Lung (tissue), 12 donors: Measurements from ENCODE around the gene GPX2. TPM values are rescaled to one million over a fixed set of nuclear protein-coding genes. Genes with fewer than 3 reads are reported as not detected.

Source experiments
- ATAC-seq: fragments of 200-7000 bp; cut with Tn5 transposase; one replicate; pipeline ENCODE4 v1.9.1; 2020; ENCODE audit warnings: moderate number of reproducible peaks; ENCODE audit not compliant: insufficient read depth, low FRiP score
- DNase-seq, 3 donors: peaks; one replicate each; pipeline ENCODE4 v3.0.0-alpha.2; 2013 to 2017
- H3K27ac ChIP-seq, 2 donors: one replicate each; pipeline ENCODE4 v1.5.1; 2013; ENCODE audit warnings: mild to moderate bottlenecking in 2 of 2, moderate library complexity in 2 of 2, control low read depth in 1 of 2, inconsistent platforms in 1 of 2, low read depth in 1 of 2, low read length in 1 of 2
- H3K27me3 ChIP-seq, 3 donors: one replicate each; pipeline ENCODE4 v1.5.1; 2013; ENCODE audit warnings: low read length in 2 of 3; ENCODE audit not compliant: control insufficient read depth in 3 of 3, insufficient read depth in 3 of 3
- H3K36me3 ChIP-seq, 4 donors: one replicate each; pipeline ENCODE4 v1.5.1; 2013; ENCODE audit warnings: low read length in 4 of 4, mild to moderate bottlenecking in 1 of 4, moderate library complexity in 1 of 4; ENCODE audit not compliant: control insufficient read depth in 4 of 4, insufficient read depth in 4 of 4
- H3K4me1 ChIP-seq, 5 donors: one replicate each; pipeline ENCODE4 v1.5.1; 2013; ENCODE audit warnings: low read length in 5 of 5, mild to moderate bottlenecking in 2 of 5, moderate library complexity in 1 of 5; ENCODE audit not compliant: control insufficient read depth in 5 of 5, insufficient read depth in 5 of 5
- H3K4me3 ChIP-seq: one replicate; pipeline ENCODE4 v1.5.1; 2013; ENCODE audit warnings: mild to moderate bottlenecking, control low read depth, moderate library complexity
- H3K9ac ChIP-seq, 2 donors: one replicate each; pipeline ENCODE4 v1.5.1; 2013; ENCODE audit warnings: low read length in 2 of 2, control low read depth in 1 of 2; ENCODE audit not compliant: insufficient read depth in 1 of 2
- H3K9me3 ChIP-seq, 4 donors: one replicate each; pipeline ENCODE4 v1.5.1; 2013; ENCODE audit warnings: low read length in 3 of 4, mild to moderate bottlenecking in 1 of 4, moderate library complexity in 1 of 4; ENCODE audit not compliant: control insufficient read depth in 4 of 4, insufficient read depth in 3 of 4
- CTCF ChIP-seq: IDR thresholded peaks from 2 replicates; pipeline ENCODE4 v1.5.1; 2012; ENCODE audit warnings: mild to moderate bottlenecking; ENCODE audit errors: control extremely low read depth, extremely low read depth
- WGBS, 2 donors: extraction: QIAGEN DNeasy Blood & Tissue Kit; methylation state at CpG; one replicate each; pipeline ENCODE4 v1.1.7; 2013; 5-methylcytosine and 5-hydroxymethylcytosine counted together
- polyA plus RNA-seq, 2 donors: library from polyadenylated mRNA; stranded (reverse); fragments of 200-250 nt; gene quantifications; one replicate each; pipeline ENCODE4 v1.2.1, GENCODE V29; 2013
- total RNA-seq, 2 donors: library from RNA; depleted of rRNA in 1 of 2; stranded (reverse); fragments of >200 nt in 1 of 2; gene quantifications; one replicate each; pipeline ENCODE4 v1.2.1, GENCODE V29; 2014 to 2021
- donor health status: control.
- donor health status: control.
- donor health status: Bipolar disorder and iron deficiency.
- donor health status: healthy.
- donor health status: DM: yes; HTN: yes; CAD: no.

The GPX2 gene
- total and polyA plus RNA-seq, 4 donors = 2.9 to 11.3 (median 3.4) TPM; not detected in 1

- H3K36me3 ChIP-seq = peaks cover 3 to 22% (median 16%) of the 10 kb centered on the region in 4 donors
- no peak for ATAC-seq
These were observed 10.3 kb downstream of the GPX2 start for GRCh38 chr14:64932231-64932630.

GRCh38 chr14:64931123-64931522 lies 11.4 kb downstream of the GPX2 start:
- Histone ChIP-seq H3K27ac (no peak overlapping the region), H3K4me3 (no peak overlapping the region), H3K4me1 (peaks cover 0 to 18% (median 0%) of the 10 kb centered on the region in 5 donors), H3K9ac (no peak overlapping the region), H3K36me3 (peaks cover 6 to 28% (median 21%) of the 10 kb centered on the region in 4 donors), H3K9me3 (no peaks in the 10 kb centered on the region), H3K27me3 (no peaks in the 10 kb centered on the region)
- DNase-seq (no peak), ATAC-seq (no peak)
- 93 to 96% methylated on average over 2 of the region's 2 CpGs for WGBS, 2 donors
- TF ChIP-seq CTCF = no peak

More at GRCh38 chr14:64932231-64932630, 10.3 kb downstream of the GPX2 start:
- no peak overlapping the region for H3K4me3 ChIP-seq
- H3K9me3 ChIP-seq = no peaks in the 10 kb centered on the region
- DNase-seq = no peak
- no peak overlapping the region for H3K9ac ChIP-seq
- H3K4me1 ChIP-seq = peaks cover 0 to 22% (median 0%) of the 10 kb centered on the region in 5 donors
- TF ChIP-seq CTCF = no peak
- H3K27ac ChIP-seq = no peak overlapping the region
- H3K27me3 ChIP-seq = no peaks in the 10 kb centered on the region

- no peaks in the 10 kb centered on the region for H3K27me3 ChIP-seq
- H3K9ac ChIP-seq = no peak overlapping the region
- ATAC-seq (no peak), DNase-seq (no peak)
- H3K4me1 ChIP-seq = peaks cover 0 to 18% (median 0%) of the 10 kb centered on the region in 5 donors
- H3K9me3 ChIP-seq = no peaks in the 10 kb centered on the region
- WGBS, 2 donors = 81 to 84% methylated on average over 3 of the region's 3 CpGs
- peak overlapping the region in 1 of 2 donors; percentile 57 for H3K27ac ChIP-seq
- H3K36me3 ChIP-seq = peaks cover 6 to 30% (median 23%) of the 10 kb centered on the region in 4 donors
- H3K4me3 ChIP-seq = no peak overlapping the region
- TF ChIP-seq CTCF = no peak
These were observed 12.3 kb downstream of the GPX2 start for GRCh38 chr14:64930085-64930843.
